GM12878 (cell line): ENCODE results near the gene LMAN2.

Experiments used
- CBX3 ChIP-seq: fragments of 200-600 bp; sonication (generic); IDR thresholded peaks from 2 replicates; pipeline ENCODE4 v1.6.1; 2016; ENCODE audit warnings: low read depth, borderline replicate concordance
- CTCF ChIP-seq, 3 experiments: IDR thresholded peaks in 2 of 3; conservative IDR thresholded peaks in 1 of 3; 2 replicates each; pipeline ENCODE4 v1.5.1; 2011; ENCODE audit warnings: low read depth in 3 of 3, low read length in 3 of 3, mild to moderate bottlenecking in 3 of 3, control low read depth in 2 of 3, moderate library complexity in 2 of 3, inconsistent platforms in 1 of 3, mixed read lengths in 1 of 3; ENCODE audit not compliant: control insufficient read depth in 2 of 3, insufficient read depth in 1 of 3; ENCODE audit errors: extremely low read depth in 1 of 3
- E2F4 ChIP-seq: IDR thresholded peaks from 2 replicates; pipeline ENCODE4 v1.6.1; 2012; ENCODE audit warnings: low read depth, low read length, improper control_type of control experiment
- POLR2AphosphoS5 ChIP-seq: IDR thresholded peaks from 2 replicates; pipeline ENCODE4 v1.6.1; 2011; ENCODE audit warnings: mild to moderate bottlenecking, low read length, inconsistent platforms

- TF ChIP-seq CTCF (IDR thresholded peaks at IDR 0.05 in 2 of 3, conservative IDR thresholded peaks at IDR 0.05 in 1 of 3; ENCODE audit: control insufficient read depth in 2 of 3, extremely low read depth in 1 of 3, insufficient read depth in 1 of 3, low read depth in 3 of 3, low read length in 3 of 3) (no peak; a peak in 1 of 6 replicates), POLR2AphosphoS5 (no peak; the same call in 1 of the 2 replicates), E2F4 (no peak), CBX3 (no peak)
These were observed 11.4 kb upstream of the LMAN2 start for GRCh38 chr5:177362610-177363507.
